Activated CD4-positive, alpha-beta T cell treated with anti-CD3 and anti-CD28 coated beads, Interleukin-2, amount 10 ng/mL, durations not matched to agents 7 days and 5 days (primary cell): ENCODE results near the gene INSYN2B. TPM values are rescaled to one million over a fixed set of nuclear protein-coding genes. Genes with fewer than 3 reads are reported as not detected.
"Not testable (repeated sequence)": the region's sequence is repeated elsewhere in the genome, so short reads cannot be mapped to it uniquely, and the experiment has no call there.

Experiments used
- CTCF ChIA-PET: fragments of 350-600 bp; sonication (Branson Sonifier 250); formaldehyde crosslinking; loops from one replicate; lab custom pipeline; 2021; ENCODE audit warnings: antibody characterized with exemption; lab: Charles Lee
- POLR2A ChIA-PET: fragments of 350-600 bp; sonication (Branson Sonifier 250); formaldehyde crosslinking; loops from one replicate; lab custom pipeline; 2021; ENCODE audit warnings: antibody characterized with exemption; lab: Charles Lee
- DNase-seq: peaks from one replicate; pipeline ENCODE4 v3.0.0-alpha.2; 2020
- H3K27ac Mint-ChIP-seq: one replicate; pipeline ENCODE4 v1.8.0; 2021; ENCODE audit warnings: mild to moderate bottlenecking, moderate library complexity, mixed read lengths
- H3K27me3 Mint-ChIP-seq: one replicate; pipeline ENCODE4 v1.8.0; 2021; ENCODE audit warnings: mixed read lengths
- H3K36me3 Mint-ChIP-seq: one replicate; pipeline ENCODE4 v1.8.0; 2021; ENCODE audit warnings: low read depth, mixed read lengths
- H3K4me1 Mint-ChIP-seq: one replicate; pipeline ENCODE4 v1.8.0; 2021; ENCODE audit warnings: mixed read lengths
- H3K4me3 Mint-ChIP-seq: one replicate; pipeline ENCODE4 v1.8.0; 2021; ENCODE audit warnings: mild to moderate bottlenecking, moderate library complexity, mixed read lengths
- H3K9me3 Mint-ChIP-seq: one replicate; pipeline ENCODE4 v1.8.0; 2021; ENCODE audit warnings: mixed read lengths
- total RNA-seq, 2 experiments: library from RNA; stranded (reverse); gene quantifications; one replicate each; pipeline ENCODE4 v1.2.3, GENCODE V29; 2021

The INSYN2B gene
- total RNA-seq, 2 experiments from 2014 or later, result not detected

- Mint-ChIP-seq H3K4me3 (no peak overlapping the region), H3K4me1 (no peaks in the 10 kb centered on the region), H3K27ac (no peak overlapping the region), H3K36me3 (peaks cover 9% of the 10 kb centered on the region), H3K9me3 (no peaks in the 10 kb centered on the region), H3K27me3 (no peaks in the 10 kb centered on the region)
- ChIA-PET POLR2A (no interaction called here), CTCF (no interaction called here)
- no peak for DNase-seq
Observed at GRCh38 chr5:169964246-169964645, 16.0 kb downstream of the INSYN2B start.

- no peaks in the 10 kb centered on the region for H3K27me3 Mint-ChIP-seq
- POLR2A ChIA-PET, result no interaction called here
- H3K36me3 Mint-ChIP-seq, result peaks cover 9% of the 10 kb centered on the region
- no peak overlapping the region for H3K4me3 Mint-ChIP-seq
- no peak for DNase-seq
- H3K27ac Mint-ChIP-seq, result no peak overlapping the region
- CTCF ChIA-PET, result no interaction called here
- H3K9me3 Mint-ChIP-seq, result no peaks in the 10 kb centered on the region
- no peaks in the 10 kb centered on the region for H3K4me1 Mint-ChIP-seq
Observed at GRCh38 chr5:169960659-169961058, 19.6 kb downstream of the INSYN2B start.

- ChIA-PET POLR2A (no interaction called here), CTCF (interaction anchor here (0.8 kb wide), 1 partner anchor 14 kb away, joined by 3 read pairs; no protein-coding TSS in a partner anchor)
- Mint-ChIP-seq H3K4me1 (no peaks in the 10 kb centered on the region), H3K27me3 (no peaks in the 10 kb centered on the region), H3K4me3 (no peak overlapping the region), H3K9me3 (no peaks in the 10 kb centered on the region), H3K27ac (no peak overlapping the region), H3K36me3 (peaks cover 11% of the 10 kb centered on the region)
- no peak for DNase-seq
Observed at GRCh38 chr5:169958278-169958677, 22.0 kb downstream of the INSYN2B start.

- no peak overlapping the region for H3K4me3 Mint-ChIP-seq
- ChIA-PET CTCF (interaction anchor here (0.6 to 1.3 kb wide), 3 partner anchors 9 to 24 kb away, joined by 3 to 6 read pairs (median 3); no protein-coding TSS in a partner anchor), POLR2A (no interaction called here)
- DNase-seq, result no peak
- no peaks in the 10 kb centered on the region for H3K9me3 Mint-ChIP-seq
- peaks cover 10% of the 10 kb centered on the region for H3K36me3 Mint-ChIP-seq
- no peak overlapping the region for H3K27ac Mint-ChIP-seq
- no peaks in the 10 kb centered on the region for H3K4me1 Mint-ChIP-seq
- H3K27me3 Mint-ChIP-seq, result no peaks in the 10 kb centered on the region
Observed at GRCh38 chr5:169956756-169957155, 23.5 kb downstream of the INSYN2B start.

- H3K9me3 Mint-ChIP-seq, result no peaks in the 10 kb centered on the region
- no peak overlapping the region for H3K4me3 Mint-ChIP-seq
- no peak overlapping the region for H3K27ac Mint-ChIP-seq
- H3K4me1 Mint-ChIP-seq, result no peaks in the 10 kb centered on the region
- peaks cover 10% of the 10 kb centered on the region for H3K36me3 Mint-ChIP-seq
- ChIA-PET CTCF (interaction anchor here (0.6 to 1.3 kb wide), 3 partner anchors 8 to 25 kb away, joined by 3 to 6 read pairs (median 3); no protein-coding TSS in a partner anchor), POLR2A (interaction anchor here (0.6 kb wide), 1 partner anchor 13 kb away, joined by 3 read pairs; no protein-coding TSS in a partner anchor)
- H3K27me3 Mint-ChIP-seq, result no peaks in the 10 kb centered on the region
- no peak for DNase-seq
Observed at GRCh38 chr5:169956126-169956525, 24.2 kb downstream of the INSYN2B start.

- POLR2A ChIA-PET, result no interaction called here
- H3K27ac Mint-ChIP-seq, result no peak overlapping the region
- DNase-seq, result no peak
- no peak overlapping the region for H3K4me3 Mint-ChIP-seq
- no peaks in the 10 kb centered on the region for H3K4me1 Mint-ChIP-seq
- peaks cover 10% of the 10 kb centered on the region for H3K36me3 Mint-ChIP-seq
- no peaks in the 10 kb centered on the region for H3K9me3 Mint-ChIP-seq
- no peaks in the 10 kb centered on the region for H3K27me3 Mint-ChIP-seq
- CTCF ChIA-PET, result no interaction called here
Observed at GRCh38 chr5:169954786-169955185, 25.5 kb downstream of the INSYN2B start.

GRCh38 chr5:169953196-169953595 is 27.1 kb downstream of the INSYN2B start:
- H3K27ac Mint-ChIP-seq, H3K9me3 Mint-ChIP-seq, DNase-seq, POLR2A ChIA-PET, CTCF ChIA-PET, H3K4me1 Mint-ChIP-seq, H3K4me3 Mint-ChIP-seq, H3K27me3 Mint-ChIP-seq: not testable (repeated sequence)
- H3K36me3 Mint-ChIP-seq, result peaks cover 11% of the 10 kb centered on the region

GRCh38 chr5:169950333-169950732 is 30.0 kb downstream of the INSYN2B start:
- H3K9me3 Mint-ChIP-seq, result no peaks in the 10 kb centered on the region
- CTCF ChIA-PET, result no interaction called here
- no peak overlapping the region for H3K4me3 Mint-ChIP-seq
- H3K27me3 Mint-ChIP-seq, result no peaks in the 10 kb centered on the region
- no peak for DNase-seq
- H3K4me1 Mint-ChIP-seq, result peaks cover 1% of the 10 kb centered on the region
- H3K36me3 Mint-ChIP-seq, result peaks cover 20% of the 10 kb centered on the region
- POLR2A ChIA-PET, result no interaction called here
- H3K27ac Mint-ChIP-seq, result no peak overlapping the region

- no peaks in the 10 kb centered on the region for H3K9me3 Mint-ChIP-seq
- peaks cover 5% of the 10 kb centered on the region for H3K4me1 Mint-ChIP-seq
- H3K4me3 Mint-ChIP-seq, result no peak overlapping the region
- no peak for DNase-seq
- peaks cover 14% of the 10 kb centered on the region for H3K36me3 Mint-ChIP-seq
- POLR2A ChIA-PET, result no interaction called here
- H3K27me3 Mint-ChIP-seq, result no peaks in the 10 kb centered on the region
- CTCF ChIA-PET, result interaction anchor here (1.1 kb wide), 1 partner anchor 17 kb away, joined by 3 read pairs; no protein-coding TSS in a partner anchor
- no peak overlapping the region for H3K27ac Mint-ChIP-seq
Observed at GRCh38 chr5:169946743-169947295, 33.5 kb downstream of the INSYN2B start.

- H3K27ac Mint-ChIP-seq, result no peak overlapping the region
- CTCF ChIA-PET, result interaction anchor here (0.6 to 1.1 kb wide), 2 partner anchors 16 to 26 kb away, joined by 3 read pairs; no protein-coding TSS in a partner anchor
Observed at GRCh38 chr5:169945831-169946261, 34.4 kb downstream of the INSYN2B start.

GRCh38 chr5:169944922-169945680 is 35.2 kb downstream of the INSYN2B start:
- ChIA-PET POLR2A (no interaction called here), CTCF (interaction anchor here (1.4 kb wide), 1 partner anchor 13 kb away, joined by 3 read pairs; no protein-coding TSS in a partner anchor)
- H3K4me3 Mint-ChIP-seq, result no peak overlapping the region
- H3K27me3 Mint-ChIP-seq, result no peaks in the 10 kb centered on the region
- peaks cover 5% of the 10 kb centered on the region for H3K4me1 Mint-ChIP-seq
- H3K9me3 Mint-ChIP-seq, result no peaks in the 10 kb centered on the region
- peaks cover 15% of the 10 kb centered on the region for H3K36me3 Mint-ChIP-seq
- H3K27ac Mint-ChIP-seq, result no peak overlapping the region
- DNase-seq, result no peak

More at GRCh38 chr5:169945831-169946261, 34.4 kb downstream of the INSYN2B start:
- POLR2A ChIA-PET, result no interaction called here
- DNase-seq, result no peak
- H3K9me3 Mint-ChIP-seq, result no peaks in the 10 kb centered on the region
- no peaks in the 10 kb centered on the region for H3K27me3 Mint-ChIP-seq
- H3K36me3 Mint-ChIP-seq, result peaks cover 15% of the 10 kb centered on the region
- no peak overlapping the region for H3K4me3 Mint-ChIP-seq
- peaks cover 5% of the 10 kb centered on the region for H3K4me1 Mint-ChIP-seq

GRCh38 chr5:169944115-169944514 is 36.2 kb downstream of the INSYN2B start:
- ChIA-PET POLR2A (no interaction called here), CTCF (interaction anchor here (1.4 kb wide), 1 partner anchor 14 kb away, joined by 3 read pairs; no protein-coding TSS in a partner anchor)
- Mint-ChIP-seq H3K36me3 (peaks cover 13% of the 10 kb centered on the region), H3K27ac (peak overlapping the region; percentile 55), H3K4me3 (no peak overlapping the region), H3K9me3 (no peaks in the 10 kb centered on the region), H3K27me3 (no peaks in the 10 kb centered on the region), H3K4me1 (peaks cover 5% of the 10 kb centered on the region)
- DNase-seq, result no peak

GRCh38 chr5:169943026-169943425 is 37.3 kb downstream of the INSYN2B start:
- Mint-ChIP-seq H3K9me3 (no peaks in the 10 kb centered on the region), H3K27ac (no peak overlapping the region), H3K36me3 (peaks cover 12% of the 10 kb centered on the region), H3K4me1 (peaks cover 5% of the 10 kb centered on the region), H3K4me3 (no peak overlapping the region), H3K27me3 (no peaks in the 10 kb centered on the region)
- DNase-seq, result no peak
- POLR2A ChIA-PET, result interaction anchor here (0.6 kb wide), 1 partner anchor 13 kb away, joined by 3 read pairs; no protein-coding TSS in a partner anchor
- CTCF ChIA-PET, result no interaction called here
